Central memory CD4-positive, alpha-beta T cell (primary cell): ENCODE measurements around the gene TET2.

ENCODE experiments used
- DNase-seq: peaks from one replicate; pipeline ENCODE4 v3.0.0; 2022
- total RNA-seq, 3 experiments: gene quantifications; one replicate each; lab custom pipeline; 2026; lab: John Stamatoyannopoulos, UW

TET2 gene
- 56.5 to 150 (median 74.5) reads per million in 3 experiments for total RNA-seq

- peak; percentile 82 for DNase-seq
Measured at GRCh38 chr4:105146276-105147015, at the start of gene TET2. TET2 (plus strand) TSS chr4:105146876; CDS start chr4:105233943, 87,067 bp downstream.

- DNase-seq = no peak
Measured at GRCh38 chr4:105102016-105102415, 44.7 kb upstream of the TET2 start.

GRCh38 chr4:105106426-105106825, 40.2 kb upstream of the TET2 start:
- no peak for DNase-seq

GRCh38 chr4:105107095-105107856, 39.4 kb upstream of the TET2 start:
- DNase-seq = no peak

- no peak for DNase-seq
Measured at GRCh38 chr4:105108971-105109370, 37.7 kb upstream of the TET2 start.

- DNase-seq = no peak
Measured at GRCh38 chr4:105112274-105112673, 34.4 kb upstream of the TET2 start.

GRCh38 chr4:105113800-105114199, 32.9 kb upstream of the TET2 start:
- no peak for DNase-seq

- no peak for DNase-seq
Measured at GRCh38 chr4:105116616-105117319, 29.9 kb upstream of the TET2 start.

- DNase-seq = no peak
Measured at GRCh38 chr4:105119356-105119755, 27.3 kb upstream of the TET2 start.

- no peak for DNase-seq
Measured at GRCh38 chr4:105120626-105121025, 26.1 kb upstream of the TET2 start.

- no peak for DNase-seq
Measured at GRCh38 chr4:105122350-105122749, 24.3 kb upstream of the TET2 start.

GRCh38 chr4:105126311-105127169, 20.1 kb upstream of the TET2 start:
- DNase-seq = no peak

- no peak for DNase-seq
Measured at GRCh38 chr4:105127170-105127445, 19.6 kb upstream of the TET2 start.

GRCh38 chr4:105128208-105128607, 18.5 kb upstream of the TET2 start:
- no peak for DNase-seq

- no peak for DNase-seq
Measured at GRCh38 chr4:105129286-105130040, 17.2 kb upstream of the TET2 start.

- no peak for DNase-seq
Measured at GRCh38 chr4:105130945-105131344, 15.7 kb upstream of the TET2 start.

- DNase-seq = no peak
Measured at GRCh38 chr4:105133976-105134375, 12.7 kb upstream of the TET2 start.

GRCh38 chr4:105135785-105136184, 10.9 kb upstream of the TET2 start:
- DNase-seq = no peak

- no peak for DNase-seq
Measured at GRCh38 chr4:105137121-105137875, 9.4 kb upstream of the TET2 start.

GRCh38 chr4:105139646-105140045, 7.0 kb upstream of the TET2 start:
- DNase-seq = no peak
